Measurements from ENCODE around the gene HOXD4. TPM values are rescaled to one million over a fixed set of nuclear protein-coding genes. Genes with fewer than 3 reads are reported as not detected.

Gene HOXD4
- total RNA-seq, 1 donor from 2014 or later, result 0.97 TPM

DNA sequence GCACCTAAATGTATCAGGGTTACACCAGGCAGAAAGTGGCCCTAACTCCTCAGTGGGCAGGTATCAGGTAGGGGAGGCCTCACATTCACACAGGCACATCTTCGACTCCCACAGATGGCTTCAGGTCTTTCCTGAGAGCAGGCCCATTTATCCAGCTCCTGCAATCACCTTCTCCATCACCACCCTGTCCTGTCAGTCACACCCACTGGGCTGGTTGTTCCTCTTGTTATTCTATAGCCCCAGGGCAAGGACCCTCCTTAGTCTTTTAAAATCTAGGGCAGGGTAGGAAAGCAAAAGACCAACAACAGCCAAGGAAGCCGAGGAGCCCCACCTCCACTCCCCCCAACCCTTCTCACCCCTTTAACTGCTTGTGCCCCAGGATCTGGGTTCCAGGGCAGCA lies 9.1 kb upstream of the HOXD4 start:
- no peak overlapping the region for H3K4me3 ChIP-seq
- TF ChIP-seq, protein P1, sequence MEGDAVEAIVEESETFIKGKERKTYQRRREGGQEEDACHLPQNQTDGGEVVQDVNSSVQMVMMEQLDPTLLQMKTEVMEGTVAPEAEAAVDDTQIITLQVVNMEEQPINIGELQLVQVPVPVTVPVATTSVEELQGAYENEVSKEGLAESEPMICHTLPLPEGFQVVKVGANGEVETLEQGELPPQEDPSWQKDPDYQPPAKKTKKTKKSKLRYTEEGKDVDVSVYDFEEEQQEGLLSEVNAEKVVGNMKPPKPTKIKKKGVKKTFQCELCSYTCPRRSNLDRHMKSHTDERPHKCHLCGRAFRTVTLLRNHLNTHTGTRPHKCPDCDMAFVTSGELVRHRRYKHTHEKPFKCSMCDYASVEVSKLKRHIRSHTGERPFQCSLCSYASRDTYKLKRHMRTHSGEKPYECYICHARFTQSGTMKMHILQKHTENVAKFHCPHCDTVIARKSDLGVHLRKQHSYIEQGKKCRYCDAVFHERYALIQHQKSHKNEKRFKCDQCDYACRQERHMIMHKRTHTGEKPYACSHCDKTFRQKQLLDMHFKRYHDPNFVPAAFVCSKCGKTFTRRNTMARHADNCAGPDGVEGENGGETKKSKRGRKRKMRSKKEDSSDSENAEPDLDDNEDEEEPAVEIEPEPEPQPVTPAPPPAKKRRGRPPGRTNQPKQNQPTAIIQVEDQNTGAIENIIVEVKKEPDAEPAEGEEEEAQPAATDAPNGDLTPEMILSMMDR (IDR thresholded peaks at IDR 0.05), result no peak
- peaks cover 15% of the 10 kb centered on the region for H3K4me1 ChIP-seq
- intact Hi-C loops (cut with DNase I), result loop anchor here (10.0 kb wide), 1 partner anchor 313 kb away; no protein-coding TSS in a partner anchor
- no peak overlapping the region for H3K27ac ChIP-seq
- DNase-seq (no peak), ATAC-seq (no peak)
- no peaks in the 10 kb centered on the region for H3K9me3 ChIP-seq
- H3K36me3 ChIP-seq, result no peaks in the 10 kb centered on the region
- H3K27me3 ChIP-seq (ENCODE audit: low read depth), result peaks cover 99% of the 10 kb centered on the region

DNA sequence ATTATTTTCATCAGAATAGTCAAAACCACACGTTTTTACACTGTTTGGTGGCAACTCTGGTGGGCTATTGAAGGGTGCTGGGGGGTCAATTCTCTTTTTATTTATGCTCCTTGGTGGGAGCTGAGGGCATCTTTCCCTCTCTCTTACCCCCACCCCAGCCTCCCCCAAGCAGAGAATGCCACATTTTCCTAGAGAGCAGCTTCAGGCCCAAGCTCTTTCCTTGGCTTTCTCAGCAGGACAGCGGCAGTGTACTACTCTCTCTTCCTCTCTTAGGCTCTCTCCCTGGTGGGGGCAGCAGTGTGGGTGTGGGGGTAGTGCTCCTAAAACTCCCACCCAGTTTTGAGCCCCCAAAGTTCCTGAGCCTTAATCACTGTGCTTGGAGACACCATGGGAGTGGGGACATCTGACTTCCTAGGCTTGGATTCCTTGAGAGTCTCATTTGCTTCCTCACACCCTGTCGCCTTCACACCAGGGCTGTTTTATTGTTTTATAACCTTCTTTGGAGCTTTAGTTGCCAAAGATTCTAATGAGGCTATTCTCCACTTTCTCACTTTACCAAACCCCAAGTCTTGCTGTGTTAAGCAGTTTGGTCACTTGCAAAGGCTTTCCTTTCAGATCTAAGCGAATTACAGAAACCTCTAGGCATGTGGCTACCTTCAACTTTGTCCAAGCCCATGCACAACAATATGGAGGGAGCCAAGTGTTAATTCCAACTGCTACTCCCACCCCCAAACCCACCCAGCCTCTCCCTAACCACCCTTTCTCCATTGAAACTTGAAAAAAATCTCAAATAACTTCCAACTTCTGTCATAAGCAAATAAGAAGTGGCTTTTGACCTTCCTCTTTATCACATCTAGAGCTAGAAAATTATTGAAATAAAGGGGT lies 6.0 kb upstream of the HOXD4 start:
- H3K4me1 ChIP-seq, result peaks cover 7% of the 10 kb centered on the region
- ATAC-seq (no peak), DNase-seq (no peak)
- TF ChIP-seq, protein P1 (IDR thresholded peaks at IDR 0.05), result no peak
- no peak overlapping the region for H3K4me3 ChIP-seq
- intact Hi-C loops (cut with DNase I), result loop anchor here (10.0 kb wide), 1 partner anchor 309 kb away; no protein-coding TSS in a partner anchor
- H3K27me3 ChIP-seq (ENCODE audit: low read depth), result peaks cover 99% of the 10 kb centered on the region
- H3K36me3 ChIP-seq, result no peaks in the 10 kb centered on the region
- H3K9me3 ChIP-seq, result no peaks in the 10 kb centered on the region
- no peak overlapping the region for H3K27ac ChIP-seq

DNA sequence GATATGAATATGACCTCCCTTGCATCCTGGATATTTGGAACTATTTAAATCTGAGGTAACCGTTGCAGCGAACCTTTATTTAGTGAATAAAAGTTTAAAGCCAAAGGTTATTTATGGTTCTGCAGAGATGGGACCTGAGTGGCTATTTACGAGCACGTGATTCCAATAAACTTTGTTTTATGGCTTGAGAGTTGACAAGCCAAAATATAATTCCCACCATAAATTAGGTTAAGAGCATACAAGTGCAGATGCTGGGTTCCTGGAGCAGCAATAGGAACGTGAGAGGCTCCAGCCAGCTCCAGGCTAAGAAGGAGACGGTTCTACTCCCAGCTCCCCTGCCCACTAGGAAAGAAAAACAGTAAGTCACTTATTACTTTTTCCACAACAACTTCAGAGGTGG lies 5.2 kb upstream of the HOXD4 start:
- Histone ChIP-seq H3K4me3 (no peak overlapping the region), H3K27ac (no peak overlapping the region), H3K36me3 (no peaks in the 10 kb centered on the region), H3K27me3 (ENCODE audit: low read depth) (peaks cover 99% of the 10 kb centered on the region), H3K9me3 (no peaks in the 10 kb centered on the region), H3K4me1 (no peaks in the 10 kb centered on the region)
- intact Hi-C loops (cut with DNase I), result loop anchor here (10.0 kb wide), 1 partner anchor 309 kb away; no protein-coding TSS in a partner anchor
- DNase-seq, result no peak
- TF ChIP-seq, protein P1 (IDR thresholded peaks at IDR 0.05), result no peak
- no peak for ATAC-seq

DNA sequence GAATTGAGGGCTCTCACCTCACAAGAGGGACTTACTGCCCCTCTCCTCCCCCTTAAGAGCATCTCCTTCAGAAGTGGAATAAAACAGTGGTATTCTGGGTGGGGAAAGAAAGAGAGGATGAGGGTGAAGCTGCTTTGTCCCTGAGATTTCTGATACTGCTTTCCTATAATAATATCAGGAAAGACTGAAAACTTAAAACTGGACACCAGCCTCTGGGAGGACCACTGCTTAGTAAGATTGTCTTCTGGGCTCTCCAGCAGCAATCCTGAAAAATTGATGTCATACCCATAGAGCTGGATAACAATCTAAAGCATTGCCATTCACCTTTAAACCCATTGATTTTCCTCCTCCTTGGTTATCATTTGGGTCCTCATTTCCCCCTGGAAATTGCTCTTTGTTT lies 4.7 kb upstream of the HOXD4 start:
- H3K36me3 ChIP-seq, result no peaks in the 10 kb centered on the region
- peaks cover 99% of the 10 kb centered on the region for H3K27me3 ChIP-seq (ENCODE audit: low read depth)
- no peak overlapping the region for H3K4me3 ChIP-seq
- DNase-seq (no peak), ATAC-seq (no peak)
- no peaks in the 10 kb centered on the region for H3K9me3 ChIP-seq
- H3K4me1 ChIP-seq, result peaks cover 4% of the 10 kb centered on the region
- TF ChIP-seq, protein P1 (IDR thresholded peaks at IDR 0.05), result no peak
- H3K27ac ChIP-seq, result no peak overlapping the region
- intact Hi-C loops (cut with DNase I), result loop anchor here (10.0 kb wide), 1 partner anchor 308 kb away; no protein-coding TSS in a partner anchor

DNA sequence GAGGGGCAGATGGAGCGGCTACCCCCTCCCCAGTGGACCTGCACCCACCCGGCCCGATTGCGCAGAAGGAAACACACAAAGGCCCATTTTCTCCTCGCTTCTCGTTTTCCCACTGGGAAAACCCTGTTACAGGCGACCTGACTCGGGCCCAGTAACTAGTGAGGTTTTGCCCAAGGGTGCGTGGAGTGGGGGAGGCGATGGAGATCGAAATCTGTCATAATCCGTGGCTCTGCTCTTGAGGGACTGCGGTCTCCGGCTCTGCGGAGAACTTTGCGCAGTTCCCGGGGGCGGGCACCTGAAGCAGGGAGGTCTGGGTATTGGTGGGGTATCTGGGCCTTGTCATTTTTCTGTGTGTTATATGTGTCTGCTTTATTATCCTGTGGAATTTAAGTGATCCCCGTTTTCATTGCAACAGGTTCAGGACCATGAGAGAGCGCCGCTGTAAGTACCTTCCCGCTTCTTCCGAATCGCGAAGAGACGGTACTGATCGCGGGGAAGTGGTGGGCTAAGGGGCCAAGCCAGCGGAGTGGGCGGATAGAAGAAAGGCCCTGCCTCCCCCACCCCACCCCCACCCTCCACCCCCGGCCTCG lies 4.0 kb upstream of the HOXD4 start:
- Histone ChIP-seq H3K4me1 (peaks cover 6% of the 10 kb centered on the region), H3K9me3 (no peaks in the 10 kb centered on the region), H3K36me3 (no peaks in the 10 kb centered on the region), H3K4me3 (no peak overlapping the region), H3K27me3 (ENCODE audit: low read depth) (peaks cover 99% of the 10 kb centered on the region), H3K27ac (no peak overlapping the region)
- TF ChIP-seq, protein P1 (IDR thresholded peaks at IDR 0.05), result no peak
- DNase-seq (no peak), ATAC-seq (no peak)
- intact Hi-C loops (cut with DNase I), result loop anchor here (10.0 kb wide), 1 partner anchor 307 kb away; no protein-coding TSS in a partner anchor

All from lower lobe of right lung (tissue), 2 donors.